HepG2 (cell line): ENCODE data around the gene GALNTL6. TPM values are rescaled to one million over a fixed set of nuclear protein-coding genes. Genes with fewer than 3 reads are reported as not detected.

Experiments used
- ATAC-seq: fragments of 200-7000 bp; cut with Tn5 transposase; 3 replicates; pipeline ENCODE4 v1.9.1; 2020; ENCODE audit warnings: mild to moderate bottlenecking, moderate library complexity
- BruUV-seq: library from RNA; stranded (reverse); fragments of 400-500 nt; replicated peaks from 2 replicates; lab custom pipeline; 2021; lab: Mats Ljungman, UMichigan
- CTCF ChIA-PET: fragments of 300-600 bp; formaldehyde crosslinking; extraction: SDS; loops from one replicate; lab custom pipeline; 2021; ENCODE audit warnings: low total read pairs, inconsistent platforms, low intra/inter-chr PET ratio; lab: Yijun Ruan, JAX
- POLR2A ChIA-PET: fragments of 350-600 bp; sonication (Branson Sonifier 250); formaldehyde crosslinking; loops from one replicate; lab custom pipeline; 2020; ENCODE audit warnings: antibody characterized with exemption, inconsistent platforms; lab: Yijun Ruan, JAX
- DNase-seq: peaks from one replicate; pipeline ENCODE4 v3.0.0-alpha.2; 2015; ENCODE audit warnings: low spot score
- FAIRE-seq: peaks from 3 replicates; lab custom pipeline; 2011; peaks lifted over from hg19 to GRCh38; lab: Jason Lieb, UNC
- H2AFZ ChIP-seq: one replicate; pipeline ENCODE4 v1.6.1; 2011; ENCODE audit warnings: low read length, inconsistent platforms
- H3K27ac ChIP-seq: fragments of 300-600 bp; 3 replicates; pipeline ENCODE4 v1.8.0; 2011; ENCODE audit warnings: mixed run types, mild to moderate bottlenecking, mixed read lengths, low read length, inconsistent platforms; ENCODE audit not compliant: insufficient read depth; ENCODE audit errors: extremely low read length
- H3K27me3 ChIP-seq, 2 experiments: fragments of 200-600 bp in 1 of 2; 2 replicates in 1 of 2; 3 replicates in 1 of 2; pipeline versions ENCODE4 v1.6.0 to v1.8.0; 2011; ENCODE audit warnings: low read length in 2 of 2, mild to moderate bottlenecking in 2 of 2, moderate library complexity in 2 of 2, inconsistent platforms in 1 of 2; ENCODE audit not compliant: insufficient read depth in 2 of 2, control insufficient read depth in 1 of 2
- H3K36me3 ChIP-seq, 2 experiments: fragments of 200-600 bp in 1 of 2; replicated peaks in 1 of 2; 2 replicates in 1 of 2; 3 replicates in 1 of 2; pipeline versions ENCODE4 v1.5.1 to v1.8.0; 2011; ENCODE audit warnings: low read length in 2 of 2, inconsistent platforms in 1 of 2; ENCODE audit not compliant: insufficient read depth in 2 of 2, control insufficient read depth in 1 of 2
- H3K4me1 ChIP-seq: 2 replicates; pipeline ENCODE4 v1.5.1; 2012; ENCODE audit warnings: low read length, inconsistent platforms; ENCODE audit not compliant: insufficient read depth
- H3K4me2 ChIP-seq: 2 replicates; pipeline ENCODE4 v1.6.0; 2011; ENCODE audit warnings: low read depth, low read length, inconsistent platforms
- H3K4me3 ChIP-seq, 3 experiments: fragments of 200-600 bp in 1 of 3; sonication (generic), shearing (Covaris generic) in 1 of 3; replicated peaks in 1 of 3; 2 replicates each; pipeline ENCODE4 v1.5.1; 2011 to 2016; ENCODE audit warnings: low read length in 3 of 3, inconsistent platforms in 2 of 3, low read depth in 2 of 3, mild to moderate bottlenecking in 2 of 3, control low read depth in 1 of 3, mixed read lengths in 1 of 3; ENCODE audit not compliant: insufficient read depth in 1 of 3
- H3K79me2 ChIP-seq: one replicate; pipeline ENCODE4 v1.6.1; 2011; ENCODE audit warnings: low read length, inconsistent platforms; ENCODE audit not compliant: insufficient read depth
- H3K9ac ChIP-seq: 2 replicates; pipeline ENCODE4 v1.6.0; 2011; ENCODE audit warnings: mild to moderate bottlenecking, low read depth, low read length, inconsistent platforms; ENCODE audit not compliant: insufficient read depth
- H3K9me3 ChIP-seq: 2 replicates; pipeline ENCODE4 v1.5.1; 2012; ENCODE audit warnings: mild to moderate bottlenecking, low read length
- H4K20me1 ChIP-seq: 2 replicates; pipeline ENCODE4 v1.6.0; 2011; ENCODE audit warnings: inconsistent platforms, mild to moderate bottlenecking, low read length, moderate library complexity; ENCODE audit not compliant: insufficient read depth
- AHR ChIP-seq: IDR thresholded peaks from 2 replicates; pipeline ENCODE4 v1.6.1; 2018; ENCODE audit warnings: missing genetic modification reagents, missing compliant biosample characterization
- ATF5 ChIP-seq: sonication (generic); formaldehyde crosslinking; IDR thresholded peaks from 2 replicates; pipeline ENCODE4 v1.4.0; 2020; ENCODE audit warnings: mild to moderate bottlenecking, low read depth, missing genetic modification reagents
- BATF2 ChIP-seq: sonication (generic); formaldehyde crosslinking; IDR thresholded peaks from 2 replicates; pipeline ENCODE4 v1.8.0; 2022; ENCODE audit warnings: mild to moderate bottlenecking, missing genetic modification reagents, moderate library complexity
- CAMTA2 ChIP-seq: sonication (generic); formaldehyde crosslinking; IDR thresholded peaks from 2 replicates; pipeline ENCODE4 v1.4.0; 2020; ENCODE audit warnings: mild to moderate bottlenecking, missing genetic modification reagents, borderline replicate concordance
- CSRNP2 ChIP-seq: sonication (generic); formaldehyde crosslinking; conservative IDR thresholded peaks from 2 replicates; pipeline ENCODE4 v1.8.0; 2022; ENCODE audit warnings: low read depth, missing genetic modification reagents
- FOXM1 ChIP-seq: sonication (generic); formaldehyde crosslinking; IDR thresholded peaks from 2 replicates; pipeline ENCODE4 v1.5.0; 2020; ENCODE audit warnings: missing genetic modification reagents
- KDM6A ChIP-seq: IDR thresholded peaks from 2 replicates; pipeline ENCODE4 v1.6.1; 2016; ENCODE audit warnings: low read depth
- MAX ChIP-seq: IDR thresholded peaks from 2 replicates; pipeline ENCODE4 v1.6.1; 2012; ENCODE audit warnings: inconsistent platforms
- MEF2D ChIP-seq: sonication (generic); formaldehyde crosslinking; IDR thresholded peaks from 2 replicates; pipeline ENCODE4 v1.5.1; 2020; ENCODE audit warnings: mild to moderate bottlenecking, missing genetic modification reagents
- NFATC3 ChIP-seq: sonication (generic); formaldehyde crosslinking; IDR thresholded peaks from 2 replicates; pipeline ENCODE4 v1.5.1; 2020; ENCODE audit warnings: mild to moderate bottlenecking, missing genetic modification reagents
- PPARG ChIP-seq: conservative IDR thresholded peaks from 2 replicates; pipeline ENCODE4 v1.6.1; 2016; ENCODE audit warnings: missing biosample characterization, missing genetic modification reagents
- TBL1XR1 ChIP-seq: fragments of 150-350 bp; IDR thresholded peaks from 2 replicates; pipeline ENCODE4 v1.6.1; 2014; ENCODE audit warnings: borderline replicate concordance, low read length; ENCODE audit not compliant: partially characterized antibody
- ZC3H13 ChIP-seq: sonication (generic); formaldehyde crosslinking; IDR thresholded peaks from 2 replicates; pipeline ENCODE4 v1.8.1; 2023; ENCODE audit warnings: mild to moderate bottlenecking, missing genetic modification reagents, moderate library complexity
- ZIK1 ChIP-seq: sonication (generic); formaldehyde crosslinking; IDR thresholded peaks from 2 replicates; pipeline ENCODE4 v1.5.0; 2020; ENCODE audit warnings: mild to moderate bottlenecking, low read depth, missing genetic modification reagents, borderline replicate concordance
- ZNF124 ChIP-seq: sonication (generic); formaldehyde crosslinking; IDR thresholded peaks from 2 replicates; pipeline ENCODE4 v1.4.0; 2020; ENCODE audit warnings: missing genetic modification reagents
- WGBS: methylation state at CpG from one replicate; pipeline ENCODE4 v1.1.6; 2017; ENCODE audit warnings: low lambda C conversion rate; 5-methylcytosine and 5-hydroxymethylcytosine counted together
- in situ Hi-C: cut with HindIII; loops from 2 replicates; pipeline ENCODE4 v1.10.0; 2017; ENCODE audit warnings: low pct_unique_long_range_greater_than_20kb; ENCODE audit not compliant: extremely low pct_ligation_motif_present
- intact Hi-C: fragments of 100-400 bp; cut with micrococcal nuclease; formaldehyde crosslinking; loops from one replicate; pipeline ENCODE4 v1.10.0; 2022; ENCODE audit not compliant: unreplicated experiment
- polyA plus RNA-seq, 8 experiments: library from polyadenylated mRNA; depleted of rRNA in 3 of 8; stranded (reverse) in 7 of 8; unstranded in 1 of 8; fragments of >200 nt; fragmentation: Illumina TruSeq in 4 of 8; extraction: Trizol in 4 of 8; gene quantifications; 2 replicates each; pipeline versions ENCODE4 v1.2.1 to v1.2.3, GENCODE V29; 2011 to 2016; ENCODE audit warnings: low read depth in 4 of 8, missing spikeins in 1 of 8, mixed read lengths in 1 of 8; ENCODE audit not compliant: insufficient read depth in 1 of 8
- total RNA-seq, 5 experiments: library from RNA; depleted of rRNA; stranded (reverse); fragments of >200 nt; fragmentation: Illumina TruSeq; extraction: Trizol; gene quantifications; 2 replicates each; pipeline ENCODE4 v1.2.3, GENCODE V29; 2016; ENCODE audit warnings: low read depth in 1 of 5

The GALNTL6 gene
- total and polyA plus RNA-seq, 2 of the 13 experiments (the other 11 are each of a cell fraction or from before 2014, with no cell fraction given): not detected

- Histone ChIP-seq H4K20me1 (no peaks in the 10 kb centered on the region), H3K27ac (no peak overlapping the region), H3K79me2 (no peaks in the 10 kb centered on the region), H3K27me3 (no peaks in the 10 kb centered on the region), H3K9ac (no peak overlapping the region), H3K36me3 (no peaks in the 10 kb centered on the region), H3K4me2 (no peak overlapping the region), H3K4me1 (no peaks in the 10 kb centered on the region), H2AFZ (no peak overlapping the region), H3K4me3 (no peak overlapping the region), H3K9me3 (no peaks in the 10 kb centered on the region)
- in situ Hi-C loops: no loop called here
- no peak for ATAC-seq
- DNase-seq: no peak
- no TSS peak for BruUV-seq
- no peak for TF ChIP-seq ATF5 (CRISPR knock-in tag)
- CTCF ChIA-PET: no interaction called here
- intact Hi-C loops: no loop called here
- WGBS: 40% methylated on average over 5 of the region's 8 CpGs
- FAIRE-seq: no peak
- POLR2A ChIA-PET: no interaction called here
Observed at GRCh38 chr4:171929907-171930306, 116.7 kb downstream of the GALNTL6 start.

GRCh38 chr4:171932238-171932637 is 119.0 kb downstream of the GALNTL6 start:
- BruUV-seq: no TSS peak
- Histone ChIP-seq H3K4me2 (no peak overlapping the region), H3K27ac (no peak overlapping the region), H3K4me1 (no peaks in the 10 kb centered on the region), H3K27me3 (no peaks in the 10 kb centered on the region), H2AFZ (no peak overlapping the region), H3K79me2 (no peaks in the 10 kb centered on the region), H4K20me1 (no peaks in the 10 kb centered on the region), H3K4me3 (no peak overlapping the region), H3K9ac (no peak overlapping the region), H3K36me3 (no peaks in the 10 kb centered on the region)
- in situ Hi-C loops: no loop called here
- POLR2A ChIA-PET: no interaction called here
- no peak for DNase-seq
- CTCF ChIA-PET: no interaction called here
- ATAC-seq: no peak
- TF ChIP-seq BATF2 (CRISPR knock-in tag) (no peak), PPARG (CRISPR knock-in tag) (no peak), TBL1XR1 (no peak), ZIK1 (CRISPR knock-in tag) (no peak), NFATC3 (CRISPR knock-in tag) (no peak), MAX (no peak), AHR (CRISPR knock-in tag) (no peak), ZNF124 (CRISPR knock-in tag) (no peak), KDM6A (CRISPR knock-in tag) (no peak), CAMTA2 (CRISPR knock-in tag) (no peak), FOXM1 (CRISPR knock-in tag) (no peak), ZC3H13 (no peak), MEF2D (CRISPR knock-in tag) (no peak), CSRNP2 (CRISPR knock-in tag) (no peak)
- TF ChIP-seq, all 625 proteins: peak for 0
- no peaks in the 10 kb centered on the region for H3K9me3 ChIP-seq
- WGBS: 0% methylated on average over 6 of the region's 6 CpGs
- no peak for FAIRE-seq
- intact Hi-C loops: no loop called here
